ENCODE results near the gene SCN5A. TPM values are rescaled to one million over a fixed set of nuclear protein-coding genes. Genes with fewer than 3 reads are reported as not detected.

SCN5A gene
- total and polyA plus RNA-seq, 2 of the 8 experiments (the other 6 are each of a cell fraction or from before 2014, with no cell fraction given): 4.8 to 11.4 TPM

GRCh38 chr3:38630070-38630469, 19.4 kb downstream of the SCN5A start:
- no peaks in the 10 kb centered on the region for H3K9me3 ChIP-seq (ENCODE audit: insufficient read depth in 2 of 2, low read depth in 1 of 2, low read length in 1 of 2)
- no peak overlapping the region for H3K9ac ChIP-seq (replicated peaks in 1 of 4; ENCODE audit: extremely low read depth in 1 of 4, low read depth in 3 of 4, low read length in 3 of 4)
- POLR2A ChIA-PET (ENCODE audit: partially characterized antibody): no interaction called here
- DNase-seq (ENCODE audit: low read depth in 1 of 2, low spot score in 2 of 2) (no peak), FAIRE-seq (no peak)
- peak overlapping the region in 1 of 2 experiments; percentile 9; a peak in 1 of 4 replicates for H3K4me2 ChIP-seq (ENCODE audit: insufficient read depth in 1 of 2, low read depth in 2 of 2, low read length in 2 of 2)
- H3K4me3 ChIP-seq (ENCODE audit: extremely low read depth in 1 of 4, insufficient read depth in 2 of 4, low read depth in 3 of 4, low read length in 4 of 4): no peak overlapping the region
- H3K27ac ChIP-seq (ENCODE audit: low read depth, low read length): no peak overlapping the region
- no peak overlapping the region for H4K5ac ChIP-seq (ENCODE audit: insufficient read length, low read depth, low read length)
- peaks cover 0 to 3% of the 10 kb centered on the region in 2 experiments for H4K20me1 ChIP-seq (replicated peaks in 1 of 2; ENCODE audit: control insufficient read depth in 1 of 2, insufficient read depth in 2 of 2, low read length in 2 of 2)
- H3K4me1 ChIP-seq (replicated peaks in 1 of 4; ENCODE audit: control insufficient read depth in 3 of 4, insufficient read depth in 4 of 4, low read length in 3 of 4): peaks cover 0 to 11% (median 4%) of the 10 kb centered on the region in 4 experiments; a peak in 6 of 7 replicates
- H4K91ac ChIP-seq (replicated peaks; ENCODE audit: insufficient read length, low read length): no peak overlapping the region
- H3K23me2 ChIP-seq (ENCODE audit: low read depth, low read length): no peaks in the 10 kb centered on the region
- no peaks in the 10 kb centered on the region for H3K79me2 ChIP-seq (ENCODE audit: control insufficient read depth in 1 of 2, insufficient read depth in 2 of 2, low read length in 2 of 2)
- no peak overlapping the region for H3K23ac ChIP-seq (ENCODE audit: insufficient read length)
- no peaks in the 10 kb centered on the region for H3K27me3 ChIP-seq (replicated peaks in 1 of 4; ENCODE audit: control insufficient read depth in 3 of 4, extremely low read depth in 1 of 4, insufficient read depth in 3 of 4, low read length in 3 of 4)
- TF ChIP-seq RAD21 (IDR thresholded peaks at IDR 0.05 in 1 of 2, conservative IDR thresholded peaks at IDR 0.05 in 1 of 2; ENCODE audit: low read depth in 2 of 2, low read length in 2 of 2) (no peak), ATF2 (IDR thresholded peaks at IDR 0.05; ENCODE audit: low read length) (no peak)
- H3K36me3 ChIP-seq (ENCODE audit: control insufficient read depth in 2 of 4, insufficient read depth in 4 of 4, low read length in 3 of 4): no peaks in the 10 kb centered on the region
- H2AK5ac ChIP-seq (ENCODE audit: low read depth, low read length): no peak overlapping the region
- H3K18ac ChIP-seq (ENCODE audit: extremely low read depth, low read length): peak overlapping the region; percentile 13; the same call in 1 of the 2 replicates
- no peak overlapping the region for H2BK20ac ChIP-seq (ENCODE audit: low read length)
- no peak overlapping the region for H2BK120ac ChIP-seq (replicated peaks; ENCODE audit: low read depth, low read length)
- H2BK12ac ChIP-seq (ENCODE audit: low read depth, low read length): no peak overlapping the region
- H4K8ac ChIP-seq (ENCODE audit: extremely low read depth, insufficient read depth, low read length): no peak overlapping the region
- no peak overlapping the region for H3K4ac ChIP-seq (replicated peaks; ENCODE audit: insufficient read length, low read depth, low read length)
- WGBS, 2 experiments (ENCODE audit: extremely low coverage in 1 of 2, insufficient coverage in 1 of 2, insufficient read length in 1 of 2, insufficient replicate concordance in 2 of 2, low coverage in 1 of 2, low lambda C conversion rate in 2 of 2, missing lambda C conversion rate in 1 of 2): 78% methylated on average over 8 of the region's 8 CpGs; no CpG with 5 or more reads in 1 of the 2 experiments
- H2BK15ac ChIP-seq (ENCODE audit: low read length): no peak overlapping the region; the same call in 1 of the 2 replicates
- no peak overlapping the region; the same call in 1 of the 2 replicates for H2BK5ac ChIP-seq (ENCODE audit: low read depth, low read length)
- CTCF ChIA-PET (ENCODE audit: partially characterized antibody): interaction anchor here (1.2 to 30.9 kb wide), 11 partner anchors 6 to 370 kb away, joined by 3 to 538 read pairs (median 12); partner anchors contain the start of gene SCN5A
- H2AFZ ChIP-seq (ENCODE audit: low read length): no peak overlapping the region
- H3K56ac ChIP-seq (replicated peaks; ENCODE audit: insufficient read length, low read depth, low read length): no peak overlapping the region
- no peak overlapping the region for H3K14ac ChIP-seq (ENCODE audit: insufficient read length)
- H3K79me1 ChIP-seq (ENCODE audit: low read depth, low read length): no peaks in the 10 kb centered on the region
